Mucosa of descending colon (tissue), 3 donors: Measurements from ENCODE around the gene E2F6. TPM values are rescaled to one million over a fixed set of nuclear protein-coding genes. Genes with fewer than 3 reads are reported as not detected.
A peak's percentile ranks its signal among the peaks of the same experiment; 100 is the strongest.

ENCODE experiments used
- ATAC-seq: fragments of 200-7000 bp; cut with Tn5 transposase; one replicate; pipeline ENCODE4 v1.9.1; 2020; ENCODE audit warnings: mild to moderate bottlenecking, moderate library complexity
- DNase-seq, 3 donors: peaks; one replicate each; pipeline ENCODE4 v3.0.0-alpha.2; 2020
- H3K36me3 ChIP-seq: fragments of 200-600 bp; one replicate; pipeline ENCODE4 v1.8.0; 2021; ENCODE audit warnings: low read depth, mild to moderate bottlenecking
- H3K4me1 ChIP-seq: fragments of 200-600 bp; one replicate; pipeline ENCODE4 v1.8.0; 2021; ENCODE audit warnings: low read depth, mild to moderate bottlenecking
- H3K4me3 ChIP-seq: fragments of 200-600 bp; one replicate; pipeline ENCODE4 v1.8.0; 2021; ENCODE audit warnings: mild to moderate bottlenecking
- H3K9me3 ChIP-seq: fragments of 200-600 bp; one replicate; pipeline ENCODE4 v1.8.0; 2021; ENCODE audit warnings: mild to moderate bottlenecking
- CTCF ChIP-seq: fragments of 200-600 bp; IDR thresholded peaks from one replicate; pipeline ENCODE4 v1.8.0; 2022; ENCODE audit warnings: antibody characterized with exemption, mild to moderate bottlenecking
- intact Hi-C, 2 donors: fragments of 100-400 bp; cut with DNase I in 1 of 2; cut with micrococcal nuclease in 1 of 2; formaldehyde crosslinking; loops; one replicate each; pipeline versions ENCODE4 v1.11.0 to v1.11.1; 2022; cut with DNase I, micrococcal nuclease
- total RNA-seq, 3 donors: library from RNA; stranded (reverse); fragmentation: NEBNext Ultra II Directional in 2 of 3; extraction: Animal tissue kit (Norgen Biotek cat#: 25700) in 2 of 3; gene quantifications; one replicate each; pipeline versions ENCODE4 v1.2.1 to v1.2.4, GENCODE V29; 2021 to 2023
- donor health status: DM: no; HTN: no; CAD: no; lungs with moderate emphysema.
- donor health status: DM: no; HTN: no; CAD: no.
- donor health status: DM: no; HTN: yes; CAD: no.

Gene E2F6
- total RNA-seq, 3 donors from 2014 or later: 4.3 to 12.6 (median 5.6) TPM

GRCh38 chr2:11466307-11467128, 557 bp upstream of the E2F6 start:
- no peak for TF ChIP-seq CTCF
- Histone ChIP-seq H3K36me3 (no peaks in the 10 kb centered on the region), H3K9me3 (no peaks in the 10 kb centered on the region), H3K4me3 (peak overlapping the region; percentile 35), H3K4me1 (peaks cover 14% of the 10 kb centered on the region)
- peak in 1 of 3 donors; percentile 34 for DNase-seq
- intact Hi-C loops: no loop called here
- ATAC-seq: peak; percentile 27

- H3K4me3 ChIP-seq: peak overlapping the region; percentile 35
- no peak for TF ChIP-seq CTCF
- no peaks in the 10 kb centered on the region for H3K9me3 ChIP-seq
- intact Hi-C loops: no loop called here
- peaks cover 14% of the 10 kb centered on the region for H3K4me1 ChIP-seq
- DNase-seq (no peak), ATAC-seq (no peak)
- H3K36me3 ChIP-seq: no peaks in the 10 kb centered on the region
Observed at GRCh38 chr2:11465110-11465484, 864 bp downstream of the E2F6 start.

- TF ChIP-seq CTCF: no peak
- Histone ChIP-seq H3K9me3 (no peaks in the 10 kb centered on the region), H3K4me1 (peaks cover 8% of the 10 kb centered on the region), H3K36me3 (no peaks in the 10 kb centered on the region), H3K4me3 (no peak overlapping the region)
- intact Hi-C loops: no loop called here
- ATAC-seq: no peak
- DNase-seq: no peak
Observed at GRCh38 chr2:11459816-11460215, 6.1 kb downstream of the E2F6 start.

GRCh38 chr2:11458753-11459152, 7.2 kb downstream of the E2F6 start:
- no peak for DNase-seq
- H3K4me3 ChIP-seq: no peak overlapping the region
- no peaks in the 10 kb centered on the region for H3K36me3 ChIP-seq
- intact Hi-C loops: no loop called here
- no peak for TF ChIP-seq CTCF
- no peaks in the 10 kb centered on the region for H3K9me3 ChIP-seq
- no peak for ATAC-seq
- peaks cover 2% of the 10 kb centered on the region for H3K4me1 ChIP-seq

- no peaks in the 10 kb centered on the region for H3K36me3 ChIP-seq
- TF ChIP-seq CTCF: no peak
- H3K9me3 ChIP-seq: no peaks in the 10 kb centered on the region
- DNase-seq (no peak), ATAC-seq (no peak)
- H3K4me1 ChIP-seq: no peaks in the 10 kb centered on the region
- no peak overlapping the region for H3K4me3 ChIP-seq
- intact Hi-C loops: no loop called here
Observed at GRCh38 chr2:11457935-11458334, 8.0 kb downstream of the E2F6 start.
